ENCODE results near the gene GDAP1L1.

DNA sequence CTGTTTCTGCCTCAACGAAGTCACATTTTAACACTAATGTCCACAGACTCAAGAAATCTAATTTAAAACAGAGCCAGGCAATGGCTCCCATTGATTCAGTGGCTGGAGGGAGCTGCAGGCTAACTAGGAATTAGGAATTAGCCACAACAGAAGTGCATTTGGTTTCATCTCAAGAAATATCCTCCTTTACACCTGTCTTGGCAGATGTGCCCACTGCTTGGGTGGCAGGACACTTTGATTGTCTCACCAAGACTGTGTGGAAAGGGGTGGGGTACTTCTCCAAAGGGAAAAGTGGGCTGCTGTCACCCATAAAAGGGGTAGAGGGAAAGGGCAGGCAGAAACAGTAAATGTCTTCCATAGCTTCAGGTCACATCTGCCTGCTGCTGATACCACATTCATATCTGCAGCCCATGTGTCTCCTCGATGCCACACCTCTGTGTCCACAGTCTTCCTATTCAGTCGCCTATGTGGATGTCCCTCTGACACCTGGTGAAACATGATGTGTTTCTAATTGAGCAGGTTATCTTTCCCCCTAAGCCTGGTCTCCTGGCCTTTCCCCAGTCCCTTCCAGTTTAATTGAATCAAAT, 25.6 kb upstream of the GDAP1L1 start:
- TF ChIP-seq, protein P1, sequence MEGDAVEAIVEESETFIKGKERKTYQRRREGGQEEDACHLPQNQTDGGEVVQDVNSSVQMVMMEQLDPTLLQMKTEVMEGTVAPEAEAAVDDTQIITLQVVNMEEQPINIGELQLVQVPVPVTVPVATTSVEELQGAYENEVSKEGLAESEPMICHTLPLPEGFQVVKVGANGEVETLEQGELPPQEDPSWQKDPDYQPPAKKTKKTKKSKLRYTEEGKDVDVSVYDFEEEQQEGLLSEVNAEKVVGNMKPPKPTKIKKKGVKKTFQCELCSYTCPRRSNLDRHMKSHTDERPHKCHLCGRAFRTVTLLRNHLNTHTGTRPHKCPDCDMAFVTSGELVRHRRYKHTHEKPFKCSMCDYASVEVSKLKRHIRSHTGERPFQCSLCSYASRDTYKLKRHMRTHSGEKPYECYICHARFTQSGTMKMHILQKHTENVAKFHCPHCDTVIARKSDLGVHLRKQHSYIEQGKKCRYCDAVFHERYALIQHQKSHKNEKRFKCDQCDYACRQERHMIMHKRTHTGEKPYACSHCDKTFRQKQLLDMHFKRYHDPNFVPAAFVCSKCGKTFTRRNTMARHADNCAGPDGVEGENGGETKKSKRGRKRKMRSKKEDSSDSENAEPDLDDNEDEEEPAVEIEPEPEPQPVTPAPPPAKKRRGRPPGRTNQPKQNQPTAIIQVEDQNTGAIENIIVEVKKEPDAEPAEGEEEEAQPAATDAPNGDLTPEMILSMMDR (IDR thresholded peaks at IDR 0.05): no peak
- no peak for TF ChIP-seq POLR2A (IDR thresholded peaks at IDR 0.05)

Measured in uterus (tissue), 2 donors.